PC-9 (cell line): ENCODE data around the gene SBNO2.

Experiments used
- EZH2 ChIP-seq: fragments of 200-600 bp; sonication (generic); IDR thresholded peaks from 2 replicates; pipeline ENCODE4 v1.8.0; 2017; ENCODE audit warnings: antibody characterized with exemption, low read depth
- TF ChIP-seq, protein P1 (sequence below): fragments of 200-600 bp; sonication (generic); conservative IDR thresholded peaks from 2 replicates; pipeline ENCODE4 v1.6.1; 2017; ENCODE audit warnings: mixed run types, antibody characterized with exemption, mild to moderate bottlenecking, moderate library complexity

GRCh38 chr19:1069009-1069779 is 104.9 kb downstream of the SBNO2 start:
- TF ChIP-seq, protein P1, sequence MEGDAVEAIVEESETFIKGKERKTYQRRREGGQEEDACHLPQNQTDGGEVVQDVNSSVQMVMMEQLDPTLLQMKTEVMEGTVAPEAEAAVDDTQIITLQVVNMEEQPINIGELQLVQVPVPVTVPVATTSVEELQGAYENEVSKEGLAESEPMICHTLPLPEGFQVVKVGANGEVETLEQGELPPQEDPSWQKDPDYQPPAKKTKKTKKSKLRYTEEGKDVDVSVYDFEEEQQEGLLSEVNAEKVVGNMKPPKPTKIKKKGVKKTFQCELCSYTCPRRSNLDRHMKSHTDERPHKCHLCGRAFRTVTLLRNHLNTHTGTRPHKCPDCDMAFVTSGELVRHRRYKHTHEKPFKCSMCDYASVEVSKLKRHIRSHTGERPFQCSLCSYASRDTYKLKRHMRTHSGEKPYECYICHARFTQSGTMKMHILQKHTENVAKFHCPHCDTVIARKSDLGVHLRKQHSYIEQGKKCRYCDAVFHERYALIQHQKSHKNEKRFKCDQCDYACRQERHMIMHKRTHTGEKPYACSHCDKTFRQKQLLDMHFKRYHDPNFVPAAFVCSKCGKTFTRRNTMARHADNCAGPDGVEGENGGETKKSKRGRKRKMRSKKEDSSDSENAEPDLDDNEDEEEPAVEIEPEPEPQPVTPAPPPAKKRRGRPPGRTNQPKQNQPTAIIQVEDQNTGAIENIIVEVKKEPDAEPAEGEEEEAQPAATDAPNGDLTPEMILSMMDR: no peak
- TF ChIP-seq EZH2: no peak
